Ectodermal cell (in vitro differentiated cells): ENCODE data around the gene PTPRF.

Source experiments
- H3K27ac ChIP-seq: 2 replicates; pipeline ENCODE4 v1.7.0; 2013; ENCODE audit warnings: mild to moderate bottlenecking, low read depth, low read length; ENCODE audit not compliant: insufficient read depth, poor library complexity, severe bottlenecking
- H3K27me3 ChIP-seq: 2 replicates; pipeline ENCODE4 v1.7.0; 2013; ENCODE audit warnings: mild to moderate bottlenecking, low read length; ENCODE audit not compliant: insufficient read depth, control insufficient read depth, poor library complexity, severe bottlenecking
- H3K36me3 ChIP-seq: one replicate; pipeline ENCODE4 v1.7.0; 2013; ENCODE audit warnings: low read length; ENCODE audit not compliant: control insufficient read depth, insufficient read depth
- H3K4me1 ChIP-seq: one replicate; pipeline ENCODE4 v1.7.0; 2013; ENCODE audit warnings: low read length; ENCODE audit not compliant: control insufficient read depth, insufficient read depth
- H3K4me3 ChIP-seq: 2 replicates; pipeline ENCODE4 v1.7.0; 2013; ENCODE audit warnings: low read depth, low read length, control low read depth; ENCODE audit not compliant: insufficient read depth
- H3K9me3 ChIP-seq: 2 replicates; pipeline ENCODE4 v1.7.0; 2013; ENCODE audit warnings: mild to moderate bottlenecking, low read length, moderate library complexity; ENCODE audit not compliant: control insufficient read depth
- WGBS, 2 experiments: methylation state at CpG; one replicate each; pipeline ENCODE4 v1.1.7; 2013; ENCODE audit warnings: missing lambda C conversion rate in 2 of 2; 5-methylcytosine and 5-hydroxymethylcytosine counted together

Gene PTPRF

GRCh38 chr1:43653893-43654292 is 123.2 kb downstream of the PTPRF start:
- H3K4me1 ChIP-seq: peaks cover 3% of the 10 kb centered on the region
- WGBS, 2 experiments: 96% methylated on average over 3 to 5 of the region's 5 CpGs
- H3K27me3 ChIP-seq: no peaks in the 10 kb centered on the region
- no peaks in the 10 kb centered on the region for H3K9me3 ChIP-seq
- H3K4me3 ChIP-seq: no peak overlapping the region
- no peak overlapping the region for H3K27ac ChIP-seq
- peaks cover 33% of the 10 kb centered on the region for H3K36me3 ChIP-seq

DNA sequence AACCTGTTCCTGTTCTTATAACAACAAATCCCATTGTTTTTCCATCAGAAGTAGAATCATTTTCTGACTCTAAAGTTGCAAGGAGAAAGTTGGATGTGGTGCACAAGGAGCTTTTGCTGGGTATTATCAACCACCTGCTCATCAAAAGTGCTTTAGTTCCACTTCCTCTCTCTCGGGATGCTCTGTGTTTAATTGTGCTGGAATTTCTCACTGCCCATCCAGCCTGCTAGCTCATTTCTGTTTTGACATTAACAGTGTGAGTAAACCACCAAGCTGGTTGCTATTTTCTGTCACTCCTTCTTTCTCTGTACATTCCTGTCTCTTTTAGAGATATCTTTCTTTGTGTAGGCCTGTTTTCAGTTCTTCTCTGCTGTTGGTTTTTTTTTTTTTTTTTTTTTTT is 125.3 kb downstream of the PTPRF start:
- Histone ChIP-seq H3K4me1 (peaks cover 3% of the 10 kb centered on the region), H3K4me3 (no peak overlapping the region), H3K27me3 (no peaks in the 10 kb centered on the region), H3K9me3 (no peaks in the 10 kb centered on the region), H3K27ac (no peak overlapping the region), H3K36me3 (peaks cover 44% of the 10 kb centered on the region)
- 93 to 100% methylated on average over 1 of the region's 1 CpG for WGBS, 2 experiments

DNA sequence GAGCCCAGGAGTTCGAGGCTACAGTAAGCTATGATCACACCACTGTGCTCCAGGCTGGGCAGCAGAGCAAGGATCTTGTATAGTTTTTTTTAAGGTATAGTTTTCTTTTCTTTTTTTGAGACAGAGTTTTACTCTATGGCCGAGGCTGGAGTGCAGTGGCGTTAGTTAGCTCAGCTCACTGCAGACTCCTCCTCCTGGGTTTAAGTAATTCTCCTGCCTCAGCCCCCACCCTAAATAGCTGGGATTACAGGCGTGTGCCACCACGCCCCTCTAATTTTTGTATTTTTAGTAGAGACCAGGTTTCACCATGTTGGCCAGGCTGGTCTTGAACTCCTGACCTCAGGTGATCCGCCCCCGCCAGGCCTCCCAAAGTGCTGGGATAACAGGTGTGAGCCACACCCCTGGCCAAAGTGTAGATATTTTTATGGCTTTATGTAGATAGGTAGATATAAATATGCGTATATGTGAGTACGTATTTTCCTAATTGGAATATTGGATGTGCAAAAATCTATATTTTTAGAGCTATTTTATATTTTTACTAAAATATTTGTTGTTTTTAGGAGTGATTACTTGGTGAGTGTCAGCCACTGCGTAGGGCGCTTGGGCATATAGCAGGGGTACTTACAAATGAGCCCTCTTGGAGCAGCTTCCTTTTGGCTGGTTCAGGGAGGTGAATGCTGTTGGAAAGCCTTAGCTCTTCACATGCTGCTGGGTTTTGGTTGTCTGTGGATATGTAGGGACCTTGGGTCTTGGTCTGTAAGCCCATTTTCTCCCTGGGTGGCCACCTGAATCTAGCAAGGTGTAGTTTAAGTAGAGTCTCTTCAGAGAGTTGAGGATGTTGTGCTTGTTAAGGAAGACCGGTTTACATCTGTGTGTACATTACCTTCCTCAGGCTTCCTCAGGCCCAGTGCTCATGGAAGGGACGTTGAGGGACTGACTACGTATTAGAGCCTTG is 128.8 kb downstream of the PTPRF start:
- 79 to 81% methylated on average over 14 of the region's 14 CpGs for WGBS, 2 experiments
- no peaks in the 10 kb centered on the region for H3K27me3 ChIP-seq
- peaks cover 63% of the 10 kb centered on the region for H3K36me3 ChIP-seq
- no peak overlapping the region for H3K4me3 ChIP-seq
- no peak overlapping the region for H3K27ac ChIP-seq
- H3K9me3 ChIP-seq: no peaks in the 10 kb centered on the region
- no peaks in the 10 kb centered on the region for H3K4me1 ChIP-seq

GRCh38 chr1:43660355-43660754 is 129.7 kb downstream of the PTPRF start:
- no peak overlapping the region for H3K27ac ChIP-seq
- H3K9me3 ChIP-seq: no peaks in the 10 kb centered on the region
- H3K27me3 ChIP-seq: no peaks in the 10 kb centered on the region
- H3K36me3 ChIP-seq: peaks cover 65% of the 10 kb centered on the region
- H3K4me3 ChIP-seq: no peak overlapping the region
- H3K4me1 ChIP-seq: no peaks in the 10 kb centered on the region
- 24 to 33% methylated on average over 4 of the region's 4 CpGs for WGBS, 2 experiments

DNA sequence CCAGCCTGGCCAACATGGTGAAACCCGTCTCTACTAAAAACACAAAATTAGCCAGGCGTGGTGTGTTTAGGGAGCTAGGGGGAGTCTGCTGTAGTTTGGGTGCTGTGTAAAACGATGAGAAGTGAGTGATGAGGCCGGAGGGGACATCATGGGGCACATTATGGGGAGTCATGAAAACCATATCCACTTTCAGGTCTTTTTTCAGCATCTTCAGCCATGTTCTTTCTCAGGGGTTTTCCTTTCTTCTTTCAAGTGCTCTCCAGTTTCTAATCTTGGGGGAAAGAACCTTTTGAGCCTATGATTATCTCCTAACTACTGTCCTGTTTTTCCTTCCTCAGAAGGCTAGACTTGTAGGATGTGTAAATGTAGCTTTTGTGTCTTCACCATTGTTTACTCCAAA is 133.7 kb downstream of the PTPRF start:
- no peaks in the 10 kb centered on the region for H3K27me3 ChIP-seq
- H3K4me1 ChIP-seq: no peaks in the 10 kb centered on the region
- 94 to 96% methylated on average over 4 of the region's 4 CpGs for WGBS, 2 experiments
- no peak overlapping the region for H3K27ac ChIP-seq
- H3K36me3 ChIP-seq: peaks cover 83% of the 10 kb centered on the region
- H3K9me3 ChIP-seq: no peaks in the 10 kb centered on the region
- H3K4me3 ChIP-seq: no peak overlapping the region

GRCh38 chr1:43666608-43667007 is 135.9 kb downstream of the PTPRF start:
- no peaks in the 10 kb centered on the region for H3K27me3 ChIP-seq
- H3K27ac ChIP-seq: no peak overlapping the region
- H3K4me1 ChIP-seq: no peaks in the 10 kb centered on the region
- H3K36me3 ChIP-seq: peaks cover 89% of the 10 kb centered on the region
- H3K9me3 ChIP-seq: no peaks in the 10 kb centered on the region
- H3K4me3 ChIP-seq: no peak overlapping the region

DNA sequence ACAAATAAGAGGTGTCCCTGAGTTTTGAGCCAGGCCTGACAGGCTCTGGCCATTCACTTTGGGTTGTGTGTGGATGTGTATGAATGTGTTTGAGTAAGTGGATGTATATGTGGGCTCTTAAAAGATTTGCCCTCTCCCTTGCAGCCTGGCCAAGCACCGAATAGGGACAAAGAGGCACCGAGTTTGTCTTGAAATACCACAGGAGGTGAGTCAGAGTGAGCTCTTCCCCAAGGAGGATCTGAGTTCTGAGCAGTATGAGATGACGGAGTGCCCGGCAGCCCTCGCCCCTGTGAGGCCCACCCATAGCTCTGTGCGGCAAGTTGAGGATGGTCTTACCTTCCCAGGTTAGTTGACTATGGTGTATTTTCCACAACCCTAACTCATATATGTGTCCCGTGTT is 138.3 kb downstream of the PTPRF start:
- Histone ChIP-seq H3K4me1 (no peaks in the 10 kb centered on the region), H3K27ac (no peak overlapping the region), H3K4me3 (no peak overlapping the region), H3K36me3 (peaks cover 82% of the 10 kb centered on the region), H3K9me3 (no peaks in the 10 kb centered on the region), H3K27me3 (no peaks in the 10 kb centered on the region)
- 94 to 96% methylated on average over 7 of the region's 7 CpGs for WGBS, 2 experiments

- Histone ChIP-seq H3K27ac (no peak overlapping the region), H3K36me3 (peaks cover 82% of the 10 kb centered on the region), H3K4me1 (no peaks in the 10 kb centered on the region), H3K9me3 (no peaks in the 10 kb centered on the region), H3K27me3 (no peaks in the 10 kb centered on the region), H3K4me3 (no peak overlapping the region)
- 91 to 95% methylated on average over 5 of the region's 5 CpGs for WGBS, 2 experiments
Measured at GRCh38 chr1:43669878-43670277, 139.2 kb downstream of the PTPRF start.

GRCh38 chr1:43671193-43671592 is 140.5 kb downstream of the PTPRF start:
- Histone ChIP-seq H3K4me3 (no peak overlapping the region), H3K4me1 (no peaks in the 10 kb centered on the region), H3K9me3 (no peaks in the 10 kb centered on the region), H3K27me3 (no peaks in the 10 kb centered on the region), H3K27ac (no peak overlapping the region), H3K36me3 (peaks cover 74% of the 10 kb centered on the region)
- WGBS, 2 experiments: 95 to 97% methylated on average over 2 of the region's 2 CpGs

- H3K4me3 ChIP-seq: no peak overlapping the region
- peaks cover 69% of the 10 kb centered on the region for H3K36me3 ChIP-seq
- H3K4me1 ChIP-seq: no peaks in the 10 kb centered on the region
- WGBS, 2 experiments: 93 to 95% methylated on average over 10 of the region's 10 CpGs
- no peaks in the 10 kb centered on the region for H3K9me3 ChIP-seq
- no peak overlapping the region for H3K27ac ChIP-seq
- no peaks in the 10 kb centered on the region for H3K27me3 ChIP-seq
Measured at GRCh38 chr1:43671626-43672330, 141.1 kb downstream of the PTPRF start.
